NCI-H2196 treated with DMSO at 0.1 percent for 48 hours (cell line): ENCODE results near the gene TNFAIP1.
"Not testable (repeated sequence)": the region's sequence is repeated elsewhere in the genome, so short reads cannot be mapped to it uniquely, and the experiment has no call there.

Source experiments
- DNase-seq: peaks from one replicate; lab custom pipeline; 2025; ENCODE audit not compliant: unreplicated experiment; lab: John Stamatoyannopoulos, UW

TNFAIP1 gene

DNA sequence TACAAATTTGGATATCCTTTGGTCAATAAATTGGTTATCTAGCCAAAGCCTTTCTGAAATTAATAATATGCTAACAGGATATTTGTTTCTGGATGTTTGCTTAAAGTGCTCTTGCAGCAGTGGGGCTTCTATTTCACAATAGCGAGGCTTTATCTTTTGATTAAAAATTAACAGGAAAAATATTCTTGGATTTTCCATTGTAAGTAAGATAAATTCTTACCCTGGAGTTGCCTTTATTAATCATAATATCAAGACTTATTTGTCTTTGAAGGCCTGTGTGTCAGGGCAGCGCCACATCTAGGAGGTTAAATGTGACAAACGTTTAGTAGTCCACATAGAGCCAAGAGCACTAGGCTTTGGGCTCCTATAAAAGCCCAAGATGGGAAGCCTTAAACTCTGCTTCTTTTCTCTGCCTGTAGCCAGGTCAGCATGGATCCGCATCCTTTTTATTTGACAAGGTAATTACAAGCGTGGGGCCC, 11.3 kb upstream of the TNFAIP1 start:
- no peak for DNase-seq

DNA sequence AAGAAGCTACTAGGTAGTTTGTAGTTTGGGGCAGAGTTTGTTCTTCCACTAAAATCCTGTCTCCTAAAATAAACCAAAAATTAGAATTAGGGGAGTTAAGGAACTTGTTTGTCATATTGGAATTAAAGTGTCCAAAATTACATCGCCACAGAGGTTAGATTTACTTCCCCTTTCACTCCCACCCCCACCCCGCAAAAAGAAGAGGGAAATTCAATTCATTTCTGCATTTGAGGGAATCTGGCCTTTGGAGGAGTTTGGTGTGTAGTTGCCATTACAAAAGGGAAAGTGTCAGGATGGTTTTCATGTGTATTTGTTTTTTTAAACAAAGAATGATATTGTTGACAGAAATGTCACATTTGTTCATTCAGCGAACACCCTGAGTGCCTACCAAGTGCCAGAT, 10.8 kb upstream of the TNFAIP1 start:
- DNase-seq, result no peak

DNA sequence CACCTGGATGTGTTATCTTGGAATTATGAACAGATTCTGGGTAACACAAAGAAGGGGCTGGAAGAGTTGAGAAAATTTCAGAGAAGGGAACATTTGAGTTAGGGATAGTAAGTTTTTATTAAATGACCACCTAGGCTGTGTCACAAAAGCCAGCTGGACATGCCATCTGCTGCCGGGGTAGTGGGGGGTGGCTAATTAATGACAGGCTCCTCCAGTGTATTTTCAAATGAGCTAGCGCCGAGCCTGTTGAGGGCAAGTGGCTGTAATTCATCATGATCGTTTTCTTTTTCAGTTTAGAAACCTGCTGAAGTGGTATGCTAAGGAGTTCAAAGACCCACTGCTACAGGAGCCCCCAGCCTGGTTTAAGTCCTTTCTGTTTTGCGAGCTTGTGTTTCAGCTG, 10.3 kb upstream of the TNFAIP1 start:
- no peak for DNase-seq

DNA sequence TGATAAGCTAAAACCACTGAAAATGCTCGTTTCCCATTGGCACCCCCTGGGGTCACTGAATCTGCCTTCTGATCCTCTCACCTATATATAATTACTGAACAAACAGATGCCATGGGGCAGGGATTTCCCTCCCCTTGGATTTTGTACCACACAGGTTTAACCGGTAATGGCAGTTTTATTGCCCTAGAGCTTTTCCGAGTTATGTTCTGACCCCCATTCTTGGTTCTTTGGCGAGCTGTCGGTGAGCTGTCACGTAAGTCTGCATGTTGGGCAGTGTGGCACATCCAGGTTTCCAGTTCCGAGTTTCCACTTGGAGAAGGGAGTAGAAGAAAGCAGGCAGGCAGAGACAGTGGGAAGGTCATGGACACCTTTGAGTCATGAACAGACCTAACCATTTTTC, 9.4 kb upstream of the TNFAIP1 start:
- no peak for DNase-seq

DNA sequence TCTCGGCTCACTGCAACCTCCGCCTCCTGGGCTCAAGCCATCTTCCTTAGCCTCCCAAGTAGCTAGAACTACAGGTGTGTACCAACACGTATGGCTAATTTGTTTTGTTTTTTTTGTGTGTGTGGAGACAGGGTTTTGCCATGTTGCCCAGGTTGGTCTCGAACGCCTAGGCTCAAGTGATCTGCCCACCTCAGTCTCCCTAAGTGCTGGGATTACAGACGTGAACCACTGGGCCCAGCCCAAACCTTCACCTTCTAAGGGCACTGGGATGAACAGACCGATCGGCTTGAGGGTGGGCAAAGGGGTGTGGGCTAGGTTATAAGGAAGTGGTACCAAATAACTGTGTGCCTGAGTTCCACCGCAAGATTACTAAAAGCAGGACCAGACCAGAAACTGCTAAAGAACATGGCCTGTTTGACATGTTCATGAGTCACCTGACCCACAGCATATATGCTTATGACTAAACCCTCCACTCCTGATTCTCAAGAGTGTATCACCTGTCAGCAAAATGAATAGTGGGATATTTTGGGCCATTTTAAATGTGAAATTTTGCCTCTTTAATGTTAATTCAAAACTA, 8.4 kb upstream of the TNFAIP1 start:
- DNase-seq, result no peak

DNA sequence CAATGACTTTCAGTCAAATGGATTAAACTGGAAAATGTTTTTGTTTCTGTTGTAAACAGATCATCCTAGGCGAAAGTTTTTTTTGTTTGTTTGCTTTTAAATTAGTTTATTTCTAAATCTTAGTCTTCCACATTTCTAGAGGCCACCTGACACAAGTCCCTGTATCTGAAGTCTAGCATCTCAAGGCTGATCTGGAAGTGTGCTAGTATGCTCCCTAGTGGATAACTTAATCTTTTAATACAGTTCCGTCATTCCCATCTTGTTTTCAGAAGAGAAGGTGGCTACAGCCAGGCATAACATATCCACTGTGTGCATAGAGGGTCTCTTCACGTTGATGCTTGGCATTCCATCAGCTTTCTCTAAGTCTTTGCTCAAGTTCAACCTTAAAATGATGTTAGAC, 7.9 kb upstream of the TNFAIP1 start:
- no peak for DNase-seq

DNA sequence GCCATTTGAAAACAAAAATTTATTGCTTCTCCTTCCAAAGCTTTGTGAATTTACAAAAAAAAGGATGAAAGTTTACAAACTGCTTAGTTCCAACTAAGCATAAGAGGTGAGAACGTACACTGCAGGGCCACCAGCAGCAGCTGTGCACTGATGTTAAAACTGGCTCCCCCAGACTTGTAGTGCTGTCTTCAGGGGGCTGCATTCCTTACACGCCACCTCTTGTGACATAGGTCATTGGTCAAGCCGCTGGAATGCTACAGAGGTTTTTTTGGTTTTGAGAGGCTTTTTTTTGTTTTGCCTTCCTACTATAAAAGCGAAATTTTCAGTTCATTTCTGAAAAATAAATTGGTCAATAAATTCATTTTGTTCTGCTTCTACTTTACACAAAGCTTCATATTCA, 7.2 kb upstream of the TNFAIP1 start:
- no peak for DNase-seq

DNA sequence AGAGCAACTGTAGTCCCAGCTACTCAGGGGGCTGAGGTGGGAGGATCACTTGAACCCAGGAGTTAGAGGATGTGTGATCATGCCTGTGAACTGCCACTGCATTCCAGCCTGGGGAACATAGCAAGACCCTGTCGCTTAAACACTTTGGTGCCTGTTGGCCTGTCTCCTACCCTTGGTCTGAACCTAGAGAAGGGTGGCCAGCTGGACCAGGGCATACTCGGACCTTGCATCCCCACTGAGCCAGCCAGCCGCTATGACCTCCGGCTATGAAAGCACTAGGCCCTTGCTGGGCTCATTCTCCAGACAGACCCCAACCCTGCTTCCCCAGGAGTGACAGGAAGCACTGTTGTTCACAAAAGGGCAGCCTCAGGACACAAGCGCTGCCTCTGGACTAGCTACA, 4.9 kb upstream of the TNFAIP1 start:
- DNase-seq, result no peak

DNA sequence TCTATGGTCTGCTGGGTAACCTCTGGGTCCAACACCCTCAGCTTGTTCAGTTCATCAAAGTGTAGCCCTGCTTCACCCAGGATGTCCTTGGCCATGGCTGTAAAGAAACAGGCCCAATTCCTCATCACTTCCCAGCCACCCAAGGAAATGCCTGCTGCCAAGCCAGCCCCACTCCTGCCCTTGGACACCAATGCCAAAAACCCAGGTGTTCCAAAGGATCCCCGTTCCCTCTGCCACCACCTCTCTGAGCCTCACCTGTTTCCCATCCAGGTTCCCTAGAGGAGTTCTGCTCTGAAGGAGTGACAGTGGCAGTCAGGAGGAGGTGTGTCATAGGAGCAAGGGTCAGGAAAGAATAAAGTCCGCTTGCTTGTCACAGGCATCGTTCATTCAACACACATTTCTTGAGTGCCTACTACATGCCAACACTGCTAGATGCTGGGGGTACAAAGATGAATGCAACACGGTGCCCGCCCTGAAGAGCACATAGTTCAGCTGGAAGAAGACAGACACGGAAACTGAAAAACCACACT, 3.6 kb upstream of the TNFAIP1 start:
- DNase-seq, result no peak

DNA sequence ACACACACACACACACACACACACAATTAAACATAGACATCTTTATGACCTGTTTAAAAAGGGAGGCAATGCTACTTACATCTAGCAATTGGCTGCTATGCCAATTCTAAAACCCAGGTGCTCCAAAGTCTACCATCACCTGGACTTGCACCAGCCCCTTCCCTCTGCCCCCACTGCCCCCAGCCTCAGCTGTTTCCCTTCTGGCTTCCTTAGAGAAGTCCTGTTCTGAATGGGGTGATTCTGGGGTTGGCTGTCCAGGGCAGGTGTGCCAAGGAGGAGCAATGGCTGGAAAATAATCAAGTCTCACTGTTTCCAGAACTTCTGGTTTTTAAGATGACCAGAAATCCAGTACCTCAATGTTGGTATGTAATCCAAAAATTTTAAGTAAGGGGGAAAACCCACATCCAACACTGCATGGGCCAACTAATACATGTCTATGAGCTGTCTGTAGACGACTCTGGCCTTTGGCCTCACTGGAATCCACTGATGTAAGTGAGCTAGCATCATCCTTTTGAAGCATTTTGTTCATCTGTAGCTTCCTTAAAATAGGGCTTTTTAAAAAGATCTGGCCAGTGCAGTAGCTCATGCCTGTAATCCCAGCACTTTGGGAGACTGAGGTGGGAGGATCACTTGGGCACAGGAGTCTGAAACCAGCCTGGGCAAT, 2.3 kb upstream of the TNFAIP1 start:
- no peak for DNase-seq

DNA sequence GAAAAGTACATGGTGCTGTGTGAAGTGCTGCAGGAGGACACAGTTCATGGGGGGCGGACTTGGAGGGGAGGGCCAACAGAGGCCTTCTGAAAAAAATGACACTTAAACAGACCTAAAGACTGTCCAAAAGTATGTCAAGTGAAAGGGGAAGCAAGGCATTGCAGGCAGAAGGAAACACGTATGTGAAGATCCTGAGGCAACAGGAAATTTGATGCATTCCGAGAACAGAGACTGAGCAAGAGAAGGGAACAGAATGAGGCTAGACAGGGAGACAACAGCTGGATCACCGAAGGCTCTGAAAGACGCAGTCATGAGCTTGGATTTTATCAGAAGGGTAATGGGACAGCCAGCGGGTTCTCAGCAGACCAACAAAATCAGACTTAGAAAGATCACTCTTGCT, 1.4 kb upstream of the TNFAIP1 start:
- DNase-seq, result no peak

DNA sequence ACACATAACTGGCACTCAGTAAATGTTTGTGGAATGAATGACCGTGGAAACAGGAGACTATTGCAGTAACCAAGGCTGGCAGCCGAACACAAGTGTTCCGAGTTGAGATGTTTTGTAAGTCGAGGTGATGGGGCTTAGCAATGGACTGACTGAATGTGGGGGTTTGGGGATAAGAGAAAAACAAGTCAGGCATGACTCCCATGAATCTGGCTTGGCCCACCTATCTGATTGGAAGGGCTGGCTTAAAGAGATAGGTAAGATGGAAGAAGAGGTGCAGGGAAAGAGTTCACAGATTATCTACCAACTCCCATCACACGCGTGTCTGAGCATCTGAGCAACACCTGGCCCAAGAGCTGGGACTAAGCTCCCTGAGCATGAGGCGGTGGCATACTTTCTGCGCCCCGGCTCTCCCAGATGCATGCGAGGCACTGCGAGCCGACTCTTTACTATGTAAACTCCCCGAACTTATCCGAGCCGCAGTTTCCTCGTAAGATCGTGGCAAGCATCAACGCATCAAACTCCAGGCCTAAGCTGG, 828 bp upstream of the TNFAIP1 start:
- DNase-seq, result no peak

DNA sequence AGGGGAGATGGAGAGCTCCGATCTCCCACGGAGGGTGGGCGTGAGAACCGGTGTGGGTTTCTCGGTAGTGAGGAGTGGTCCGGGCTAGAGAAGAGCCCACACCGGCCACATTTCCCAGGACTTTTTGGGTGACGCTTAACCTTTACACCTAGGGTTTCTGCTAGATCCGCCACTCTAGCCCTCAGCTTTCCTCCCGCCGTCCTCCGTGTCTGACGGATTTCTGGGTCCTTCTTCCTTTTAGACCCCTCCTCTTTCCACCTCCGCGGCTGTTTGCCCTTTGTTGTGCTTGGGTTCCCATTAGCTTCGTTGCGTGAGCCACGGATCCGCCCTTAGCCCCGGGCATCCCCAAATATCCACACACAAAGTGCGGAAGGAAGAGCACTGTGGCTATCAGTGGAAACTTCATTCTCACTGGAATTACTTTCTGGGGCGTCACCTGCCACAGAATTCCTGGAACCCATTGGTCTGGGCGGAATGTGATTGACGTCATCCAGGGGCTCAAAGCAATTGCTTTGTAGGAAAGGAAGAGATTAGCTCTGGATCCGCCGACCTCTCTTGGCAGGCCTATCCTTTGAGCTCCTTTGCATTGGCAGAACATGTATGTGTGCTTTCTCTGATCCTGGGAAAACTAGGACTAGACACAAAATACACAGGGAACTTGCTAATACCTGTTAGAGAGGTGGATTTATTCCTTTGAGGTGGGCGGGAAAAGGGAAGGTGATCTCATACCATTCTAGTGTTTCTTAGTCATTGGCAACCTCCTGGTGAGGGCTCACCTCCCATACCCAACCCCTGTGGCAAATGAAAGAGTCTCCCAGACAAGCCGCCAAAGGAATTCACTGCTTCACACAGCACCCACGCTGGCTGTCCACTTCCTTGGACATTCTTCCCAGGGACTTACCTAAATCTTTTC, 654 bp downstream of the TNFAIP1 start:
- no peak for DNase-seq

DNA sequence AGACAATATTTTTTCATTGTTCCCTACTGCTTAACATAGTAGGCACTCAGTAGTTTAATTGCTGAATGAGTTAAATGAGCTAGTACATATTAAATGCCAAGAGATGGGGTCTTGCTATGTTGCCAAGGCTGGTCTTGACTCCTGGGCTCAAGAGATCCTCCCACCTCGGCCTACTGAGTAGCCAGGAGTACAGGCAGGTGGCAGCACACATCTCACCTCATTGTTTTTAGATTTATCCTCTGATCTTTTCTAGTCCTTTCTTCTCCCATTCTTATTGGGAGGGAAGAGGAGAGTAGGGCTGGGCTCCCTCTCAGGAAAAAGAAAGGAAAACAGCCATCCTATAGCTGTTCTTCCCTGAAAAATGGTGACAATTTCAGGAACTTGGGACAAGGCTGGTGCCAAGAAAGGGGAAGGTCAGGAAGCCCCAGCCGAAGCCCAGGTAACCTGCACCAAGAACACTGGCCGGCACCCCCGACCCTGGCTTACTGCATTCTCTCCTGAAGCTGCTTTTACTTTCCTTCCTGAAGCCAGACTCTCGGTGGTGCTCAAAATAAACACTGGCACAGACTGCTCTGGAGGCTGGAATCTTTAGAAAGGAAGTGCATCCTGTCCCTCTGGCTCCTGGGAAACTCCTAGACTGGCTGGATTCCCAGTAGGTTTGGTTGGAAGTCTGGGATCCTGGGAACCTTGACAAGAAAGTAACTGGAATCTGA, 2.7 kb downstream of the TNFAIP1 start:
- no peak for DNase-seq

DNA sequence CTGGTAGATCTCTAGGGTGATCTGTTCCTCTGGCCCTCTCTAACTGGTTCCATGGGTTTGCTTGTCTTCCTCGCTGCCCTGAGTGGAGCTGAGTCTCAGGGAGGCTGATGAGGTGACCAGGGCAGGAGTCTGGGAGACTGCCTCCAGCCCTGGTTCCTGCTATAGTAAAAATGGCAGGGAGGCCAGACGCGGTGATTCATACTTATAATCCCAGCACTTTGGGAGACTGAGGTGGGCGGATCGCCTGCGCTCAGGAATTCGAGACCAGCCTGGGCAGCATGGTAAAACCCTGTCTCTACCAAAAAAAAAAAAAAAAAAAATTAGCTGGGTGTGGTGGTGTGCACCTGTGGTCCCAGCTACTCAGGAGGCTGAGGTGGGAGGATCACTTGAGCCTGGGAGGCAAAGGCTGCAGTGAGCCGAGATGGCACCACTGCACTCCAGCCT, 3.2 kb downstream of the TNFAIP1 start:
- DNase-seq, result not testable (repeated sequence)

DNA sequence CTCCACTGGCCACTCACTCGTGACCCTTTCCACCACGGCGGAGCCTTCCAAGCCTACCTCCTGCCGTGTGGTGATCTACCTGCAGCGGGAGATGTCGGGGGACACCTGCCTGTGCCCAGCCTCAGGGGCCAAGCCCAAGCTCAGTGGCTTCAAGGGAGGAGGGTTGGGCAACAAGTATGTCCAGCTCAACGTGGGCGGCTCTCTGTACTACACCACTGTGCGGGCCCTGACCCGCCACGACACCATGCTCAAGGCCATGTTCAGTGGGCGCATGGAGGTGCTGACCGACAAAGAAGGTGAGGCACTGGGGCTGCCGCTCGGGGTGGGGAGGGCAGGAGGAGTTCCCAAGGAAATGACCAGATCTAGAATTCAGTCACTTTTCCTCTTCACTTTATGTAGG, 3.9 kb downstream of the TNFAIP1 start:
- DNase-seq, result no peak

DNA sequence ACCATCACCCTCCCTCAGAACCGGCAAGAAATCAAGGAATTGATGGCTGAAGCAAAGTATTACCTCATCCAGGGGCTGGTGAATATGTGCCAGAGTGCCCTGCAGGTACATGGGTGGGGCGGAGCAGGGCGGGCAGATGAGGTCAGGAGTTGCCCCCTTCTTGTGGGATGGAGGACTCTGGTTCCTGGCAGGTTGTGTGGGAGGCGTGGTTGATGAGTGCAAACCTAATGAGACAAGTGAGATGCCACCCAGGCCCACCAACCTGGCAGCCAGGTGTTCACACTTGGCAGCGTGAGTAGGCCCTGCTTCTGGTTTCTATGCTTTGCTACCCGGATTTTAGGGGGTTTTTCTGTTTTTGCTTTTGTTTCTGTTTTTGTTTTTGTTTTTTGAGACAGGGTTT, 4.8 kb downstream of the TNFAIP1 start:
- DNase-seq, result no peak

DNA sequence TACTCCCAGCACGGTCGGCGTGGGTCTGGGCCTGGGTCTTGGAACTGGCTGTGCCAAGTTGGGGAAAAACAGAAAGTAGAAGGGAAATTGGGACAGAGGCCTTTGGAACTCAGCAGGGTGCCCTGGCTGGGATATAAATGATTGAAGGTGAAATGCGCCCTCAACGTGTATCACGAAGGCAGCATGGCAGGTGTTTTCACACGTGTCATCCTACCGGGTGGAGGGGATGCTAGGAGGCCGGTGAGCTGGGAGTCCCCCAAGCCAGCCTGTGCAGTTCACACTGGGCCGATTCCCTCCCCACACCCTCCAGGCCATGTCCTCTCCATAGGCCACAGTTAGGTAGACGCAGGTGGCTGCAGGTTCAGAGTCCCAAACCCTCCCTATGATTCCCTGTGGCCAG, 6.0 kb downstream of the TNFAIP1 start:
- no peak for DNase-seq

DNA sequence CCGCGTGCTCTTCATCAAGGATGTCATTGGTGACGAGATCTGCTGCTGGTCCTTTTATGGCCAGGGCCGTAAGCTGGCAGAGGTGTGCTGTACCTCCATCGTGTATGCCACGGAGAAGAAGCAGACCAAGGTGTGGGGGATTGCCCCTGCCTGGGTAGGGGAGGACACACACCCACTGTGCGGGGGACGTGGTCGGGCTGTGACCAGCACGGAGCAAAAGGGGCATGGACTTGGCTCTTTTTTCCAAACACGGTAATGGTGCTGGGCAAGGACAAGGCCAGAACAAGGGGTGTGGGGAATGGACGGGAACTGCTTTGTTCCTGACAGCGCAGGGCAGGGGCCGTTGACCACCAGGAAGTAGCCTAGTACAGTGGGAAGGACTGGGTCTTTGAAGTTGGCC, 6.8 kb downstream of the TNFAIP1 start:
- DNase-seq, result no peak

DNA sequence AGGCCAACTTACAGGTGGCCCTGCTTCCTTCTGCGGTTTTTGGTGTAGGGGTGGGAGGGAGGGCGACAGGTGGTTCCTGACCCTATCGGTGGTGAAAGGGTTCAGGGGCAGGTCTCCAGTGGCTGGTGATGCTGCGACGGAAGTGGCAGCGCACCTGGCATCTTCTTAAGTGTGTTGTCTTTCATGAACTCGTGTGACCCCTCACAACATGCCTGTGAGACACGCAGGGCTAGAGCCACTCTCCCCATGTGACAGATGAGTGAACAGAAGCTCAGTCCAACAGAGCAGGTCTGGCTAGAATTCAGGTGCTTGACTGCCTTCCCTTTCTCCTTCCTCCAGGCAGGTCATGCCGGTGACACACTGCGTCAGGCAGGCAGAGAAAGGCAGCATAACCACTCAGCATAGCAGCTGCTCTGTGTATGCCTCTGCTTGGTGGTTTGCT, 8.0 kb downstream of the TNFAIP1 start:
- DNase-seq, result no peak

DNA sequence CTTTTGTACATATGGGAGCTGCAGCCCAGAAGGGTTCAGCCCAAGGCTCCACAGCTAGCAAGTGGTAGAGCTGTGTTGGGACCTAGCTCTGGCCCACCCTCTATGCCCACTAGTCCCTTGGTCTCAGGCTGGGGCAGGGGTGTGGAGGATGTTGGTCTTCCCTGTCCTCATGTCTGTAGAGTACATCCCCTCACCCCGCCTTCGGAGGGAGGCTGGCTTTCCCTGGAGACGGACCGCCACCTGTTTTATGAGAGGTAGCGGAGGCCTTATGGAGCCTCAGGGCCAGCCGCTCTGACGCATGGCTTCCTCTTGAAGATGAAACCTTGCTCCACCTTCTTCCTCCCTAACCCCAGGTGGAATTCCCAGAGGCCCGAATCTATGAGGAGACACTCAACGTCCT, 8.4 kb downstream of the TNFAIP1 start:
- no peak for DNase-seq
